Loucy (cell line): Measurements from ENCODE around the gene SDHD.

Experiments
- H2AFZ ChIP-seq: fragments of 200-600 bp; sonication (generic); 2 replicates; pipeline ENCODE4 v1.6.0; 2016; ENCODE audit warnings: antibody characterized with exemption, mild to moderate bottlenecking, low read length, moderate library complexity
- H3F3A ChIP-seq: fragments of 200-600 bp; 2 replicates; pipeline ENCODE4 v1.6.0; 2016; ENCODE audit warnings: antibody characterized with exemption, low read depth, mild to moderate bottlenecking
- H3K27me3 ChIP-seq: fragments of 200-600 bp; sonication (generic); 2 replicates; pipeline ENCODE4 v1.6.1; 2014; ENCODE audit warnings: low read length, mild to moderate bottlenecking; ENCODE audit not compliant: insufficient read depth, poor library complexity, severe bottlenecking
- H3K36me3 ChIP-seq: fragments of 200-600 bp; sonication (generic); 2 replicates; pipeline ENCODE4 v1.6.1; 2016; ENCODE audit warnings: low read length; ENCODE audit not compliant: insufficient read depth
- H3K4me1 ChIP-seq: fragments of 200-600 bp; sonication (generic); 2 replicates; pipeline ENCODE4 v1.5.1; 2014; ENCODE audit warnings: low read length, mild to moderate bottlenecking; ENCODE audit not compliant: insufficient read depth, poor library complexity, severe bottlenecking
- H3K4me2 ChIP-seq: fragments of 200-600 bp; sonication (generic); 2 replicates; pipeline ENCODE4 v1.6.0; 2014; ENCODE audit warnings: antibody characterized with exemption, low read length, low read depth, mild to moderate bottlenecking; ENCODE audit not compliant: poor library complexity, severe bottlenecking
- H3K4me3 ChIP-seq: fragments of 200-600 bp; sonication (generic); 2 replicates; pipeline ENCODE4 v1.5.1; 2014; ENCODE audit warnings: low read length, mild to moderate bottlenecking, mixed read lengths; ENCODE audit not compliant: poor library complexity, severe bottlenecking
- H3K79me2 ChIP-seq: fragments of 200-600 bp; sonication (generic); 2 replicates; pipeline ENCODE4 v1.6.1; 2014; ENCODE audit warnings: low read length; ENCODE audit not compliant: insufficient read depth
- H3K9ac ChIP-seq: fragments of 200-600 bp; sonication (generic); 2 replicates; pipeline ENCODE4 v1.6.0; 2014; ENCODE audit warnings: mild to moderate bottlenecking, low read depth, low read length, moderate library complexity; ENCODE audit not compliant: poor library complexity, severe bottlenecking
- H3K9me2 ChIP-seq: fragments of 200-600 bp; sonication (generic); replicated peaks from 2 replicates; pipeline ENCODE4 v1.6.1; 2016; ENCODE audit warnings: low read depth, low read length, mixed read lengths
- H3K9me3 ChIP-seq: fragments of 200-600 bp; sonication (generic); 2 replicates; pipeline ENCODE4 v1.6.1; 2014; ENCODE audit warnings: mild to moderate bottlenecking, antibody characterized with exemption, low read length, low read depth; ENCODE audit not compliant: insufficient read depth
- H4K20me1 ChIP-seq: fragments of 200-600 bp; sonication (generic); 2 replicates; pipeline ENCODE4 v1.6.0; 2014; ENCODE audit warnings: antibody characterized with exemption, low read length, mild to moderate bottlenecking; ENCODE audit not compliant: insufficient read depth, poor library complexity, severe bottlenecking
- CTCF ChIP-seq: fragments of 200-600 bp; sonication (generic); conservative IDR thresholded peaks from 2 replicates; pipeline ENCODE4 v1.5.1; 2014; ENCODE audit warnings: mild to moderate bottlenecking, antibody characterized with exemption, low read length
- EZH2phosphoT487 ChIP-seq: fragments of 200-600 bp; IDR thresholded peaks from 2 replicates; pipeline ENCODE4 v1.6.1; 2018; ENCODE audit warnings: antibody characterized with exemption, mild to moderate bottlenecking, moderate library complexity, borderline replicate concordance

SDHD gene

GRCh38 chr11:112123129-112123528 is 36.5 kb downstream of the SDHD start:
- Histone ChIP-seq H3K79me2 (no peaks in the 10 kb centered on the region), H3K27me3 (no peaks in the 10 kb centered on the region), H3K36me3 (no peaks in the 10 kb centered on the region), H3K9me2 (no peaks in the 10 kb centered on the region), H2AFZ (no peak overlapping the region), H3K4me1 (no peaks in the 10 kb centered on the region), H3K4me3 (no peak overlapping the region), H4K20me1 (no peaks in the 10 kb centered on the region), H3F3A (no peaks in the 10 kb centered on the region), H3K4me2 (no peak overlapping the region), H3K9ac (no peak overlapping the region), H3K9me3 (no peaks in the 10 kb centered on the region)
- TF ChIP-seq EZH2phosphoT487, result no peak
- TF ChIP-seq CTCF, result no peak

- no peaks in the 10 kb centered on the region for H4K20me1 ChIP-seq
- TF ChIP-seq EZH2phosphoT487, result no peak
- TF ChIP-seq CTCF, result no peak
- H3K4me2 ChIP-seq, result no peak overlapping the region
- no peak overlapping the region for H3K4me3 ChIP-seq
- H3K27me3 ChIP-seq, result no peaks in the 10 kb centered on the region
- no peaks in the 10 kb centered on the region for H3K36me3 ChIP-seq
- H3K9me3 ChIP-seq, result no peaks in the 10 kb centered on the region
- no peak overlapping the region for H2AFZ ChIP-seq
- no peaks in the 10 kb centered on the region for H3K79me2 ChIP-seq
- H3K9ac ChIP-seq, result no peak overlapping the region
- no peaks in the 10 kb centered on the region for H3K9me2 ChIP-seq
- no peaks in the 10 kb centered on the region for H3F3A ChIP-seq
- no peaks in the 10 kb centered on the region for H3K4me1 ChIP-seq
These were observed 40.4 kb downstream of the SDHD start for GRCh38 chr11:112127056-112127455.

GRCh38 chr11:112128483-112129121 is 41.9 kb downstream of the SDHD start:
- Histone ChIP-seq H3K9me3 (no peaks in the 10 kb centered on the region), H2AFZ (no peak overlapping the region), H4K20me1 (no peaks in the 10 kb centered on the region), H3K9me2 (no peaks in the 10 kb centered on the region), H3K4me2 (no peak overlapping the region), H3K79me2 (no peaks in the 10 kb centered on the region), H3F3A (no peaks in the 10 kb centered on the region), H3K36me3 (no peaks in the 10 kb centered on the region), H3K9ac (no peak overlapping the region), H3K4me3 (no peak overlapping the region), H3K4me1 (no peaks in the 10 kb centered on the region), H3K27me3 (no peaks in the 10 kb centered on the region)
- no peak for TF ChIP-seq CTCF
- TF ChIP-seq EZH2phosphoT487, result no peak
